ENCODE data around the gene XXYLT1. TPM values are rescaled to one million over a fixed set of nuclear protein-coding genes. Genes with fewer than 3 reads are reported as not detected.

Gene XXYLT1
- total and polyA plus RNA-seq, 10 of the 15 experiments (the other 5 are each of a cell fraction or from before 2014, with no cell fraction given): 1.2 to 14.2 (median 9.3) TPM

- H2AFZ ChIP-seq (ENCODE audit: control insufficient read depth, low read depth, low read length): no peak overlapping the region
- H3K4me3 ChIP-seq: no peak overlapping the region
- ChIA-PET RAD21 (ENCODE audit: unreplicated experiment) (no interaction called here), SMC1A (ENCODE audit: uncharacterized antibody, unreplicated experiment) (no interaction called here), POLR2A (no interaction called here), CTCF (no interaction called here)
- no peak for ATAC-seq
- no peak for FAIRE-seq
- no peaks in the 10 kb centered on the region for H3K27me3 ChIP-seq (replicated peaks in 1 of 2; ENCODE audit: control insufficient read depth in 2 of 2, insufficient read depth in 2 of 2, low read length in 1 of 2)
- BruUV-seq (replicated peaks): no TSS peak
- H3K9ac ChIP-seq (ENCODE audit: control insufficient read depth, insufficient read depth, low read length): no peak overlapping the region
- H4K20me1 ChIP-seq (ENCODE audit: control insufficient read depth, insufficient read depth): no peaks in the 10 kb centered on the region
- 89% methylated on average over 7 of the region's 16 CpGs for WGBS (ENCODE audit: insufficient coverage, insufficient replicate concordance, low lambda C conversion rate, missing lambda C conversion rate)
- no peak overlapping the region for H3K27ac ChIP-seq (ENCODE audit: control insufficient read depth, insufficient read depth)
- intact Hi-C loops (cut with micrococcal nuclease; ENCODE audit: unreplicated experiment): no loop called here
- H3K79me2 ChIP-seq (ENCODE audit: control insufficient read depth, insufficient read depth, low read length): no peaks in the 10 kb centered on the region
- H3K4me2 ChIP-seq (ENCODE audit: control insufficient read depth, insufficient read depth): no peak overlapping the region
- in situ Hi-C loops (cut with MboI): no loop called here
- no peak for DNase-seq (ENCODE audit: low read depth, low spot score)
- H3K9me3 ChIP-seq (replicated peaks; ENCODE audit: control insufficient read depth, insufficient read depth, low read length): no peaks in the 10 kb centered on the region; the same call in 2 of the 3 replicates
- H3K4me1 ChIP-seq (ENCODE audit: control insufficient read depth, insufficient read depth, low read length): peaks cover 6% of the 10 kb centered on the region
- TF ChIP-seq, protein P1, sequence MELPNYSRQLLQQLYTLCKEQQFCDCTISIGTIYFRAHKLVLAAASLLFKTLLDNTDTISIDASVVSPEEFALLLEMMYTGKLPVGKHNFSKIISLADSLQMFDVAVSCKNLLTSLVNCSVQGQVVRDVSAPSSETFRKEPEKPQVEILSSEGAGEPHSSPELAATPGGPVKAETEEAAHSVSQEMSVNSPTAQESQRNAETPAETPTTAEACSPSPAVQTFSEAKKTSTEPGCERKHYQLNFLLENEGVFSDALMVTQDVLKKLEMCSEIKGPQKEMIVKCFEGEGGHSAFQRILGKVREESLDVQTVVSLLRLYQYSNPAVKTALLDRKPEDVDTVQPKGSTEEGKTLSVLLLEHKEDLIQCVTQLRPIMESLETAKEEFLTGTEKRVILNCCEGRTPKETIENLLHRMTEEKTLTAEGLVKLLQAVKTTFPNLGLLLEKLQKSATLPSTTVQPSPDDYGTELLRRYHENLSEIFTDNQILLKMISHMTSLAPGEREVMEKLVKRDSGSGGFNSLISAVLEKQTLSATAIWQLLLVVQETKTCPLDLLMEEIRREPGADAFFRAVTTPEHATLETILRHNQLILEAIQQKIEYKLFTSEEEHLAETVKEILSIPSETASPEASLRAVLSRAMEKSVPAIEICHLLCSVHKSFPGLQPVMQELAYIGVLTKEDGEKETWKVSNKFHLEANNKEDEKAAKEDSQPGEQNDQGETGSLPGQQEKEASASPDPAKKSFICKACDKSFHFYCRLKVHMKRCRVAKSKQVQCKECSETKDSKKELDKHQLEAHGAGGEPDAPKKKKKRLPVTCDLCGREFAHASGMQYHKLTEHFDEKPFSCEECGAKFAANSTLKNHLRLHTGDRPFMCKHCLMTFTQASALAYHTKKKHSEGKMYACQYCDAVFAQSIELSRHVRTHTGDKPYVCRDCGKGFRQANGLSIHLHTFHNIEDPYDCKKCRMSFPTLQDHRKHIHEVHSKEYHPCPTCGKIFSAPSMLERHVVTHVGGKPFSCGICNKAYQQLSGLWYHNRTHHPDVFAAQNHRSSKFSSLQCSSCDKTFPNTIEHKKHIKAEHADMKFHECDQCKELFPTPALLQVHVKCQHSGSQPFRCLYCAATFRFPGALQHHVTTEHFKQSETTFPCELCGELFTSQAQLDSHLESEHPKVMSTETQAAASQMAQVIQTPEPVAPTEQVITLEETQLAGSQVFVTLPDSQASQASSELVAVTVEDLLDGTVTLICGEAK (IDR thresholded peaks at IDR 0.05; ENCODE audit: borderline replicate concordance): no peak
- H3K36me3 ChIP-seq (ENCODE audit: control insufficient read depth in 2 of 2, insufficient read depth in 2 of 2, low read length in 1 of 2): no peaks in the 10 kb centered on the region; a peak in 2 of 4 replicates
Observed at GRCh38 chr3:195066441-195066841, 204.5 kb downstream of the XXYLT1 start.

DNA sequence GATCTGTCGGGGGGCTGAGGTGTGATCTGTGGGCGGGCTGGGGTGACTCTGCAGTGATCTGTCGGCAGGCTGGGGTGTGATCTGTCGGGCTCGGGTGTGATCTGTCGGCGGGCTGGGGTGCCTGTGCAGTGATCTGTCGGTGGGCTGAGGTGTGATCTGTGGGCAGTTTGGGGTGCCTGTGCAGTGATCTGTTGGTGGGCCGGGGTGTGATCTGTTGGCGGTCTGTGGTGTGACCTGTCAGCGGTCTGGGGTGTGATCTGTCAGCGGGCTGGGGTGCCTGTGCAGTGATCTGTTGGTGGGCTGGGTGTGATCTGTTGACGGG lies 205.1 kb downstream of the XXYLT1 start:
- no peak overlapping the region for H3K27ac ChIP-seq (ENCODE audit: control insufficient read depth, insufficient read depth)
- H3K4me1 ChIP-seq (ENCODE audit: control insufficient read depth, insufficient read depth, low read length): peaks cover 6% of the 10 kb centered on the region
- POLR2A ChIA-PET: no interaction called here
- in situ Hi-C loops (cut with MboI) (no loop called here), intact Hi-C loops (cut with micrococcal nuclease; ENCODE audit: unreplicated experiment) (no loop called here)
- no peak overlapping the region for H2AFZ ChIP-seq (ENCODE audit: control insufficient read depth, low read depth, low read length)
- H4K20me1 ChIP-seq (ENCODE audit: control insufficient read depth, insufficient read depth): no peaks in the 10 kb centered on the region
- no peaks in the 10 kb centered on the region for H3K79me2 ChIP-seq (ENCODE audit: control insufficient read depth, insufficient read depth, low read length)
- BruUV-seq (replicated peaks): no TSS peak
- H3K4me2 ChIP-seq (ENCODE audit: control insufficient read depth, insufficient read depth): no peak overlapping the region
- ATAC-seq: no peak
- RAD21 ChIA-PET (ENCODE audit: unreplicated experiment): no interaction called here
- CTCF ChIA-PET: no interaction called here
- H3K9me3 ChIP-seq (replicated peaks; ENCODE audit: control insufficient read depth, insufficient read depth, low read length): no peaks in the 10 kb centered on the region; the same call in 2 of the 3 replicates
- no peaks in the 10 kb centered on the region for H3K27me3 ChIP-seq (replicated peaks in 1 of 2; ENCODE audit: control insufficient read depth in 2 of 2, insufficient read depth in 2 of 2, low read length in 1 of 2)
- H3K4me3 ChIP-seq: no peak overlapping the region
- H3K9ac ChIP-seq (ENCODE audit: control insufficient read depth, insufficient read depth, low read length): no peak overlapping the region
- FAIRE-seq: no peak
- 100% methylated on average over 9 of the region's 13 CpGs for WGBS (ENCODE audit: insufficient coverage, insufficient replicate concordance, low lambda C conversion rate, missing lambda C conversion rate)
- DNase-seq (ENCODE audit: low read depth, low spot score): no peak
- SMC1A ChIA-PET (ENCODE audit: uncharacterized antibody, unreplicated experiment): no interaction called here
- no peaks in the 10 kb centered on the region; a peak in 2 of 4 replicates for H3K36me3 ChIP-seq (ENCODE audit: control insufficient read depth in 2 of 2, insufficient read depth in 2 of 2, low read length in 1 of 2)
- TF ChIP-seq, protein P2, sequence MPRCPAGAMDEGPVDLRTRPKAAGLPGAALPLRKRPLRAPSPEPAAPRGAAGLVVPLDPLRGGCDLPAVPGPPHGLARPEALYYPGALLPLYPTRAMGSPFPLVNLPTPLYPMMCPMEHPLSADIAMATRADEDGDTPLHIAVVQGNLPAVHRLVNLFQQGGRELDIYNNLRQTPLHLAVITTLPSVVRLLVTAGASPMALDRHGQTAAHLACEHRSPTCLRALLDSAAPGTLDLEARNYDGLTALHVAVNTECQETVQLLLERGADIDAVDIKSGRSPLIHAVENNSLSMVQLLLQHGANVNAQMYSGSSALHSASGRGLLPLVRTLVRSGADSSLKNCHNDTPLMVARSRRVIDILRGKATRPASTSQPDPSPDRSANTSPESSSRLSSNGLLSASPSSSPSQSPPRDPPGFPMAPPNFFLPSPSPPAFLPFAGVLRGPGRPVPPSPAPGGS (IDR thresholded peaks at IDR 0.05; ENCODE audit: borderline replicate concordance, insufficient read depth, low read depth, low read length, poor library complexity, severe bottlenecking): no peak
- no peak for TF ChIP-seq USF1 (IDR thresholded peaks at IDR 0.05; ENCODE audit: borderline replicate concordance, extremely low read length, insufficient read depth, low read depth, low read length)
- TF ChIP-seq RFX5 (IDR thresholded peaks at IDR 0.05; ENCODE audit: low read depth, low read length): no peak
- no peak for TF ChIP-seq ETV6 (conservative IDR thresholded peaks at IDR 0.05 in 1 of 2, IDR thresholded peaks at IDR 0.05 in 1 of 2; ENCODE audit: borderline replicate concordance in 1 of 2, low read depth in 1 of 2)
- TF ChIP-seq SREBF1 (IDR thresholded peaks at IDR 0.05; ENCODE audit: low read length): no peak
- no peak for TF ChIP-seq CHD1 (IDR thresholded peaks at IDR 0.05; ENCODE audit: low read depth, low read length)
